ENCODE data around the gene CDH6. TPM values are rescaled to one million over a fixed set of nuclear protein-coding genes. Genes with fewer than 3 reads are reported as not detected.

CDH6 gene
- total and polyA plus RNA-seq, 2 of the 4 experiments (the other 2 are of a cell fraction) = 72.2 to 232 TPM

DNA sequence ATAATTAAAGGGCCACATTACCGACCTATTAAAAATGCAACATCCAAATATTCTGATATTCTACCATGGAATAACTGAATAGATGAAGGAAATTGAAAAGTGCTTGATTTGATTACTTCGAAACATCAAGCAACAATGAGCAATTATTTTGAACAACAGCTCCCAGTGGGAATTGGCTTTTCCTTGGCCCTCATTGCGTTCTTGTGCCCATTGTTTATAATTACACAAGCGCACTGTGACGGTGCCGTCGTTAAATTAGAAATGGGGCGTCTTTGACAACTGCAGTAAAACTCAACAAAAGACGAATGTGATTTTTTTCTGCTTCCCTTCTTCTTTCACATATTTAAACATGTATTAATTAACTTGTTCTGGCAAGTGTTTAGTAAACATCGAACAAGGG is 61.6 kb downstream of the CDH6 start:
- dilution Hi-C loops (cut with HindIII; ENCODE audit: low sequenced_read_pairs, unreplicated experiment) = no loop called here

More for the DNA sequence above, 61.6 kb downstream of the CDH6 start:
- Histone ChIP-seq H4K8ac (ENCODE audit: low read depth in 2 of 2, low read length in 2 of 2) (no peak overlapping the region), H3K56ac (ENCODE audit: extremely low read depth, insufficient read depth, low read length) (no peak overlapping the region), H3K9me3 (ENCODE audit: control insufficient read depth, insufficient read depth, low read length) (no peaks in the 10 kb centered on the region), H3K14ac (replicated peaks; ENCODE audit: low read depth, low read length) (no peak overlapping the region), H3K4ac (ENCODE audit: low read depth, low read length) (no peak overlapping the region), H4K91ac (ENCODE audit: insufficient read depth, low read depth, low read length) (no peak overlapping the region), H3K27me3 (ENCODE audit: control insufficient read depth, insufficient read depth, low read length) (no peaks in the 10 kb centered on the region), H2BK15ac (ENCODE audit: low read depth, low read length) (no peak overlapping the region), H3K27ac (ENCODE audit: insufficient read depth, low read length) (no peak overlapping the region), H3K79me1 (ENCODE audit: low read depth in 1 of 2, low read length in 2 of 2) (peaks cover 22 to 30% of the 10 kb centered on the region in 2 experiments), H2BK120ac (ENCODE audit: low read depth, low read length) (no peak overlapping the region), H3K23ac (ENCODE audit: low read depth, low read length) (no peak overlapping the region), H2AFZ (replicated peaks; ENCODE audit: low read length, poor library complexity) (no peak overlapping the region), H3K4me2 (ENCODE audit: low read depth, low read length) (no peak overlapping the region), H3K9me1 (ENCODE audit: insufficient read depth, low read length) (peaks cover 8% of the 10 kb centered on the region), H3K18ac (ENCODE audit: low read depth, low read length) (no peak overlapping the region), H3K9ac (ENCODE audit: low read depth, low read length) (no peak overlapping the region), H4K5ac (ENCODE audit: low read depth, low read length) (no peak overlapping the region), H2AK9ac (replicated peaks; ENCODE audit: low read depth, low read length, poor library complexity) (no peak overlapping the region), H3K4me1 (ENCODE audit: control insufficient read depth, insufficient read depth, low read length) (no peaks in the 10 kb centered on the region), H2AK5ac (ENCODE audit: low read depth, low read length) (no peak overlapping the region), H2BK5ac (ENCODE audit: low read depth, low read length, poor library complexity, severe bottlenecking) (no peak overlapping the region), H2BK20ac (ENCODE audit: low read depth, low read length) (no peak overlapping the region), H3K36me3 (ENCODE audit: control insufficient read depth, insufficient read depth, low read length) (peaks cover 10% of the 10 kb centered on the region), H3K4me3 (ENCODE audit: insufficient read depth, low read depth, low read length) (no peak overlapping the region), H4K20me1 (ENCODE audit: insufficient read depth, low read length) (peaks cover 3% of the 10 kb centered on the region; the same call in 1 of the 2 replicates)
- DNase-seq = no peak
- ChIA-PET CTCF (no interaction called here), POLR2A (ENCODE audit: unreplicated experiment) (no interaction called here)
- 83% methylated on average over 2 of the region's 10 CpGs; no CpG with 5 or more reads in 1 of the 2 experiments for WGBS, 2 experiments (ENCODE audit: extremely low coverage in 2 of 2, insufficient read length in 1 of 2)
- BruUV-seq (replicated peaks) = no TSS peak
- intact Hi-C loops (cut with micrococcal nuclease) (no loop called here), in situ Hi-C loops (cut with MboI; ENCODE audit: low sequenced_read_pairs) (loop anchor here (25.0 kb wide), 1 partner anchor 1218 kb away; no protein-coding TSS in a partner anchor)
- no peak for ATAC-seq (ENCODE audit: low read depth)
- no peak for TF ChIP-seq FOS (IDR thresholded peaks at IDR 0.05; ENCODE audit: low read depth, low read length)
- TF ChIP-seq SMC3 (IDR thresholded peaks at IDR 0.05; ENCODE audit: low read depth, low read length) = no peak
- TF ChIP-seq, protein P1, sequence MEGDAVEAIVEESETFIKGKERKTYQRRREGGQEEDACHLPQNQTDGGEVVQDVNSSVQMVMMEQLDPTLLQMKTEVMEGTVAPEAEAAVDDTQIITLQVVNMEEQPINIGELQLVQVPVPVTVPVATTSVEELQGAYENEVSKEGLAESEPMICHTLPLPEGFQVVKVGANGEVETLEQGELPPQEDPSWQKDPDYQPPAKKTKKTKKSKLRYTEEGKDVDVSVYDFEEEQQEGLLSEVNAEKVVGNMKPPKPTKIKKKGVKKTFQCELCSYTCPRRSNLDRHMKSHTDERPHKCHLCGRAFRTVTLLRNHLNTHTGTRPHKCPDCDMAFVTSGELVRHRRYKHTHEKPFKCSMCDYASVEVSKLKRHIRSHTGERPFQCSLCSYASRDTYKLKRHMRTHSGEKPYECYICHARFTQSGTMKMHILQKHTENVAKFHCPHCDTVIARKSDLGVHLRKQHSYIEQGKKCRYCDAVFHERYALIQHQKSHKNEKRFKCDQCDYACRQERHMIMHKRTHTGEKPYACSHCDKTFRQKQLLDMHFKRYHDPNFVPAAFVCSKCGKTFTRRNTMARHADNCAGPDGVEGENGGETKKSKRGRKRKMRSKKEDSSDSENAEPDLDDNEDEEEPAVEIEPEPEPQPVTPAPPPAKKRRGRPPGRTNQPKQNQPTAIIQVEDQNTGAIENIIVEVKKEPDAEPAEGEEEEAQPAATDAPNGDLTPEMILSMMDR (conservative IDR thresholded peaks at IDR 0.05; ENCODE audit: low read depth, low read length) = no peak
- TF ChIP-seq, protein P2, sequence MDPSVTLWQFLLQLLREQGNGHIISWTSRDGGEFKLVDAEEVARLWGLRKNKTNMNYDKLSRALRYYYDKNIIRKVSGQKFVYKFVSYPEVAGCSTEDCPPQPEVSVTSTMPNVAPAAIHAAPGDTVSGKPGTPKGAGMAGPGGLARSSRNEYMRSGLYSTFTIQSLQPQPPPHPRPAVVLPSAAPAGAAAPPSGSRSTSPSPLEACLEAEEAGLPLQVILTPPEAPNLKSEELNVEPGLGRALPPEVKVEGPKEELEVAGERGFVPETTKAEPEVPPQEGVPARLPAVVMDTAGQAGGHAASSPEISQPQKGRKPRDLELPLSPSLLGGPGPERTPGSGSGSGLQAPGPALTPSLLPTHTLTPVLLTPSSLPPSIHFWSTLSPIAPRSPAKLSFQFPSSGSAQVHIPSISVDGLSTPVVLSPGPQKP (IDR thresholded peaks at IDR 0.05; ENCODE audit: borderline replicate concordance, low read depth, low read length) = no peak
- no peak for TF ChIP-seq CEBPB (IDR thresholded peaks at IDR 0.05; ENCODE audit: low read depth, low read length)
- TF ChIP-seq RCOR1 (IDR thresholded peaks at IDR 0.05; ENCODE audit: insufficient replicate concordance, low read length) = no peak
- TF ChIP-seq MXI1 (IDR thresholded peaks at IDR 0.05; ENCODE audit: borderline replicate concordance, low read depth, low read length) = no peak
- no peak for TF ChIP-seq POLR2A (IDR thresholded peaks at IDR 0.05; ENCODE audit: low read depth, low read length)
- TF ChIP-seq RFX5 (IDR thresholded peaks at IDR 0.05; ENCODE audit: low read depth, low read length) = no peak
- TF ChIP-seq, protein P3, sequence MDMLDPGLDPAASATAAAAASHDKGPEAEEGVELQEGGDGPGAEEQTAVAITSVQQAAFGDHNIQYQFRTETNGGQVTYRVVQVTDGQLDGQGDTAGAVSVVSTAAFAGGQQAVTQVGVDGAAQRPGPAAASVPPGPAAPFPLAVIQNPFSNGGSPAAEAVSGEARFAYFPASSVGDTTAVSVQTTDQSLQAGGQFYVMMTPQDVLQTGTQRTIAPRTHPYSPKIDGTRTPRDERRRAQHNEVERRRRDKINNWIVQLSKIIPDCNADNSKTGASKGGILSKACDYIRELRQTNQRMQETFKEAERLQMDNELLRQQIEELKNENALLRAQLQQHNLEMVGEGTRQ (IDR thresholded peaks at IDR 0.05; ENCODE audit: low read depth, low read length) = no peak
- TF ChIP-seq NFE2L2 (IDR thresholded peaks at IDR 0.05; ENCODE audit: low read depth, low read length) = no peak
- TF ChIP-seq MAFK (IDR thresholded peaks at IDR 0.05; ENCODE audit: low read depth, low read length) = no peak
- TF ChIP-seq MAZ (IDR thresholded peaks at IDR 0.05; ENCODE audit: borderline replicate concordance, low read depth, low read length) = no peak

All from IMR-90 (cell line).